ENCODE data around the gene KRTAP5-4.
"Not testable (repeated sequence)": the region's sequence is repeated elsewhere in the genome, so short reads cannot be mapped to it uniquely, and the experiment has no call there.

The KRTAP5-4 gene

DNA sequence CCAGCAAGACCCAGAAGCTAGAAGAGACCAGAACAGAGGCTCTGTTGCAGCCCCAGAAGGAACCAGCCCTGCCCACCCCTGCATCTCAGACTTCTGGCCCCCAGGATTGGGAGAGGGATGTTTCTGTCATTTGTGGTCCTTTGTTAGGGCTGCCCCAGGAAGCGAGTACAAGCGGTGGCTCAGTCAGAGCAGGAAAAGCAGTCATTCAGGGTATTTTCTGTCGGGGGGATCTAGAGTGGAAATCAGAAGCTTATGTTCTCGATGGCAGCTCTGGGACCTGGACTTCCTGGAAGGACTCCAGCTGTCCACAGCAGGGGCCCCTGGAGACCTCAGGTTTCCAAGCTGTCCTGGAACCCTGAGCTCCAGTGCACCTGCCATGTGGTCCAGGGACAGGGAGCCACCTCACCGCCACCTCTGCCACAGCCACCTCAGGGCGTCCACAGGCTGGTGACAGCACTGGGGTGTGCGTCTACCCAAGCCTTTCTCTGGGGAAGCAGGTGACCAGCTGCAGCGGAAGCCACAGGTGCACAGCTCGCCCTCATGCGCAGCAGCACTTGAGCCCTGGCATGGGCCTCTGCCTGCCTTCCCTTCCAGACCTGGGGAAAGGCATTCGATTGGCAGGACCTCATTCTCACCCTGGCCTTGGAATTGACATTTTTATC lies 10.2 kb upstream of the KRTAP5-4 start:
- Mint-ChIP-seq H3K36me3 (ENCODE audit: low read depth) (no peaks in the 10 kb centered on the region), H3K4me3 (no peak overlapping the region), H3K4me1 (peaks cover 2% of the 10 kb centered on the region), H3K27me3 (peaks cover 31% of the 10 kb centered on the region), H3K9me3 (no peaks in the 10 kb centered on the region), H3K27ac (no peak overlapping the region)
- ATAC-seq (no peak), DNase-seq (no peak)

- Mint-ChIP-seq H3K4me1 (peaks cover 2% of the 10 kb centered on the region), H3K4me3 (no peak overlapping the region), H3K27ac (no peak overlapping the region), H3K27me3 (peaks cover 36% of the 10 kb centered on the region), H3K36me3 (ENCODE audit: low read depth) (no peaks in the 10 kb centered on the region), H3K9me3 (no peaks in the 10 kb centered on the region)
- ATAC-seq (no peak), DNase-seq (no peak)
Measured at GRCh38 chr11:1631066-1631568, 9.2 kb upstream of the KRTAP5-4 start.

- Mint-ChIP-seq H3K27ac (no peak overlapping the region), H3K4me3 (no peak overlapping the region), H3K27me3 (peaks cover 36% of the 10 kb centered on the region), H3K4me1 (peaks cover 2% of the 10 kb centered on the region), H3K36me3 (ENCODE audit: low read depth) (no peaks in the 10 kb centered on the region), H3K9me3 (no peaks in the 10 kb centered on the region)
- ATAC-seq (no peak), DNase-seq (no peak)
Measured at GRCh38 chr11:1630271-1630670, 8.3 kb upstream of the KRTAP5-4 start.

DNA sequence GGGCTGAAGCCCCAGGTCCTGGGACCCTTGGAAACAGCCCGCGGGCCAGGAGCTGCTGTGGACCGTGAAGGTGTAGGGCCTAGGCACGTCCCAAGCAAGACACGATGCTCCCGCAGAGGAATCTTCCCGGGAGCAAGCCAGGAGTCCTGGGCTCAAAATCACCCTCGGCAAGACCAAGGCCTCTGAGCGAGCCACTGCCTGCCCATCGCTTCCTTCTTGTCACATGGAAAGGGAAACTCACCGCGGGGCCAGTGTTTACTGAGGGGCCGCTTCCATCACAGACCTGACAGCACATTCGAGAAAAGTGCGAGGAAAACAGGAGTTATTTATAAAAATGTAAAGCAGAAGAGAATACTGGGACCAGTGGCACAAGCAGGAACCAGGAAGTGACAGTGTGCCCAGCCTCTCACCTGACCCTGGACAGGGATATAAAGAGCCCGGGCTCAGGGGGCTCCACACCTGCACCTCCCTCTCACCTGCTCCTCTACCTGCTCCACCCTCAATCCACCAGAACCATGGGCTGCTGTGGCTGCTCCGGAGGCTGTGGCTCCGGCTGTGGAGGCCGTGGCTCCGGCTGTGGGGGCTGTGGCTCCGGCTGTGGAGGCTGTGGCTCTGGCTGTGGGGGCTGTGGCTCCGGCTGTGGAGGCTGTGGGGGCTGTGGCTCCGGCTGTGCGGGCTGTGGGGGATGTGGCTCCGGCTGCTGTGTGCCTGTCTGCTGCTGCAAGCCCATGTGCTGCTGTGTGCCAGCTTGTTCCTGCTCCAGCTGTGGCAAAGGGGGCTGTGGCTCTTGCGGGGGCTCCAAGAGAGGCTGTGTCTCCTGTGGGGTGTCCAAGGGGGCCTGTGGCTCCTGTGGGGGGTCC lies 7.6 kb upstream of the KRTAP5-4 start, which contains the start of gene KRTAP5-5:
Gene KRTAP5-5 (plus strand): TSS at position 450 of the 860 bp plus-strand sequence. CDS start 66 bp downstream, at position 516.
- no peak for DNase-seq
- H3K4me3 Mint-ChIP-seq, result no peak within 1 kb of the TSS
- H3K4me1 Mint-ChIP-seq, result peaks cover 2% of the 10 kb centered on the region
- H3K9me3 Mint-ChIP-seq, result no peaks in the 10 kb centered on the region
- no peaks in the 10 kb centered on the region for H3K36me3 Mint-ChIP-seq (ENCODE audit: low read depth)
- no peak for ATAC-seq
- no peak within 1 kb of the TSS for H3K27ac Mint-ChIP-seq
- H3K27me3 Mint-ChIP-seq, result peaks cover 36% of the 10 kb centered on the region

- Mint-ChIP-seq H3K4me1 (peaks cover 2% of the 10 kb centered on the region), H3K36me3 (ENCODE audit: low read depth) (no peaks in the 10 kb centered on the region), H3K9me3 (no peaks in the 10 kb centered on the region), H3K27ac (no peak overlapping the region), H3K27me3 (peaks cover 36% of the 10 kb centered on the region), H3K4me3 (no peak overlapping the region)
- peak; percentile 75 for DNase-seq
- ATAC-seq, result peak; percentile 77
Measured at GRCh38 chr11:1628506-1629325, 6.8 kb upstream of the KRTAP5-4 start.

GRCh38 chr11:1625541-1625940 lies 3.6 kb upstream of the KRTAP5-4 start:
- H3K36me3 Mint-ChIP-seq (ENCODE audit: low read depth), result no peaks in the 10 kb centered on the region
- ATAC-seq, result no peak
- H3K4me1 Mint-ChIP-seq, result peaks cover 2% of the 10 kb centered on the region
- H3K27me3 Mint-ChIP-seq, result peaks cover 22% of the 10 kb centered on the region
- H3K27ac Mint-ChIP-seq, result no peak overlapping the region
- H3K9me3 Mint-ChIP-seq, result no peaks in the 10 kb centered on the region
- no peak for DNase-seq
- no peak overlapping the region for H3K4me3 Mint-ChIP-seq

DNA sequence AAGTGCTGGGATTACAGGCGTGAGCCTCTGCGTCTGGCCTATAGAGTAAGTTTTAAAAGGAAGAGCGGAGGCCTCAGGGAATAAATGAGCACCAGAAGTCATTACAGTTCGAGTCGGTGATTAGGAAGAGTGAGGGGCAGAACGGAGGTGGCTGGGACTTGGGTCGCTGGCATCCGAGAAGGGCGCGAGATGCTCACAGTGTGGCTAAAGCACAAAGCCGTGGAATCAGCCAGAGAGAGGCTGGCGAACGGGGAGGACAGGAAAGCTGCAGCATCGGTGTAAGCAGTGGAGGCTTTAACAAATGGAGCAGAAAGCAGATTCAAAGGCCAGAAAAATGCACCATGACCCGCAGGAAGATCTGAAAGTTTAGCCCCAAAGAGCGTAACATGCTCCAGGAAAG lies 2.7 kb upstream of the KRTAP5-4 start:
- Mint-ChIP-seq H3K4me1 (peaks cover 3% of the 10 kb centered on the region), H3K9me3 (no peaks in the 10 kb centered on the region), H3K27me3 (peaks cover 18% of the 10 kb centered on the region), H3K4me3 (no peak overlapping the region), H3K36me3 (ENCODE audit: low read depth) (no peaks in the 10 kb centered on the region), H3K27ac (no peak overlapping the region)
- ATAC-seq (no peak), DNase-seq (no peak)

DNA sequence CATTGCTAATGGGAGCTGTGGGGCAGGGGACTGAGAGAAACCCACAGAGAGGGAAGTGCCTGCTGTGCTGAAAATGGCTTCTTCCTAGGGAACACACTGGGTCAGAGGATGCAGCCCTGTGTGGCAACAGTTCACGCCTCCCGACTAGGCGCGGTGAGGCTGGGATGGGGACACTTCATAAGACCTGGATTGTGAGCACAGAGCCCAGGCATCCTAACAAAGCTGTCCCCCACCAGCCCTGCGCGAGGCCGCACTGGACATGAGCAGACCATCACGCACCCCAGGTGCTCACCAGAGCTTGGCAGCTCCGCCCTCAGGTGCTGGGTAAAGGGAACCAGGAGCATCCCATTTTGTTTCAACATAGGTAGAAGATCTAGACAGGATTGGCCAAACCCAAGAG lies 1.8 kb upstream of the KRTAP5-4 start:
- no peak for ATAC-seq
- no peaks in the 10 kb centered on the region for H3K36me3 Mint-ChIP-seq (ENCODE audit: low read depth)
- H3K27ac Mint-ChIP-seq, result no peak overlapping the region

DNA sequence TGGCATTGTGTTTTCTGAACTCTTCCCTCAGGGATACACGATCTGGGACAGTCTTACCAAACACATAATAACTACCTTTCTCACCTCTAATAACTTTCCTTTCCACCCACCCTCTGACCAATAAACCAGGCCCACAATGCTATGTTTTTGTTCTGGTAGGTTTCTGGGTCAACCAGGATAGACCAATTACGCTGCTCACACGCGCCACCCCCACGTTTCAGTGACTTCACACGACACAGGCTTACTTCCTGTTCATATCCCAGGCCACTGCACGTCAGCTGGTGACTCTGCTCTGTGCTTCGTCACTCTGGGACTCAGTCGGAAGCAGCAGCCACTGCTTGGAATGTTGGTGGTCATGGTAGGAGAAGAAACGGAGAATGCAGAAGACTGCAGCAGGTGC lies 2.5 kb downstream of the KRTAP5-4 start:
- H3K4me3 Mint-ChIP-seq, result no peak overlapping the region
- no peaks in the 10 kb centered on the region for H3K36me3 Mint-ChIP-seq (ENCODE audit: low read depth)
- ATAC-seq, result peak; percentile 61
- no peaks in the 10 kb centered on the region for H3K9me3 Mint-ChIP-seq
- peaks cover 4% of the 10 kb centered on the region for H3K4me1 Mint-ChIP-seq
- DNase-seq, result no peak
- no peak overlapping the region for H3K27ac Mint-ChIP-seq
- H3K27me3 Mint-ChIP-seq, result peaks cover 19% of the 10 kb centered on the region

More for the DNA sequence above, 1.8 kb upstream of the KRTAP5-4 start:
- peaks cover 4% of the 10 kb centered on the region for H3K4me1 Mint-ChIP-seq
- no peaks in the 10 kb centered on the region for H3K9me3 Mint-ChIP-seq
- H3K4me3 Mint-ChIP-seq, result no peak overlapping the region
- peaks cover 12% of the 10 kb centered on the region for H3K27me3 Mint-ChIP-seq
- no peak for DNase-seq

GRCh38 chr11:1618231-1618630 lies 3.7 kb downstream of the KRTAP5-4 start:
- no peak overlapping the region for H3K4me3 Mint-ChIP-seq
- no peaks in the 10 kb centered on the region for H3K9me3 Mint-ChIP-seq
- H3K27ac Mint-ChIP-seq, result no peak overlapping the region
- ATAC-seq (no peak), DNase-seq (no peak)
- peaks cover 17% of the 10 kb centered on the region for H3K27me3 Mint-ChIP-seq
- H3K36me3 Mint-ChIP-seq (ENCODE audit: low read depth), result no peaks in the 10 kb centered on the region
- peaks cover 4% of the 10 kb centered on the region for H3K4me1 Mint-ChIP-seq

- no peaks in the 10 kb centered on the region for H3K9me3 Mint-ChIP-seq
- H3K36me3 Mint-ChIP-seq (ENCODE audit: low read depth), result no peaks in the 10 kb centered on the region
- no peak within 1 kb of the TSS for H3K4me3 Mint-ChIP-seq
- H3K4me1 Mint-ChIP-seq, result peaks cover 2% of the 10 kb centered on the region
- ATAC-seq (no peak), DNase-seq (no peak)
- H3K27me3 Mint-ChIP-seq, result peaks cover 26% of the 10 kb centered on the region
- no peak within 1 kb of the TSS for H3K27ac Mint-ChIP-seq
Measured at GRCh38 chr11:1608363-1608762, 13.6 kb downstream of the KRTAP5-4 start, which contains the start of gene KRTAP5-3. KRTAP5-3 (minus strand) TSS chr11:1608463; CDS start chr11:1608385, 78 bp downstream.

- not testable (repeated sequence) for H3K4me1 Mint-ChIP-seq; ATAC-seq; H3K9me3 Mint-ChIP-seq; H3K4me3 Mint-ChIP-seq; DNase-seq; H3K27ac Mint-ChIP-seq; H3K36me3 Mint-ChIP-seq (ENCODE audit: low read depth)
- H3K27me3 Mint-ChIP-seq, result peaks cover 30% of the 10 kb centered on the region
Measured at GRCh38 chr11:1607901-1608300, 14.0 kb downstream of the KRTAP5-4 start.

GRCh38 chr11:1607156-1607845 lies 14.6 kb downstream of the KRTAP5-4 start:
- H3K27me3 Mint-ChIP-seq, result peaks cover 31% of the 10 kb centered on the region
- not testable (repeated sequence) for H3K9me3 Mint-ChIP-seq; DNase-seq; ATAC-seq; H3K4me1 Mint-ChIP-seq; H3K27ac Mint-ChIP-seq; H3K4me3 Mint-ChIP-seq; H3K36me3 Mint-ChIP-seq (ENCODE audit: low read depth)

DNA sequence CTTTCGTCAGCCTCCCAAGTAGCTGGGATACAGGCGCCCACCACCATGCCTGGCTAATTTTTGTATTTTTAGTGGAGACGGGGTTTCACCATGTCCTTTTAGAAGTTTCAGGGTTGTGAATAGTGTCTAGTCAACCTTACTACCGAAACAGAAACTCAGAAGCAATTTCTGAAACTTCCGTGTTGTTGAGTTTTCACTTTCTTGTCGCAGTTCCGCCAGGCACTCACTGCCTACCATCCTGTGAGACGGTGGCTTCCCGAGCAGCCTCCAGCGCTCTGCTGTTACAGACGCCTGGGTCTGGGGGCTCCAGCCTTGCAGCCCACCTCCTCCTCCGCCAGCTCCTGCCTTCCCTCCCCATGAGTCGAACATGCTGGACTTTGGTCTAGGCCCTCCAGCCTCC lies 16.0 kb downstream of the KRTAP5-4 start:
- not testable (repeated sequence) for H3K36me3 Mint-ChIP-seq (ENCODE audit: low read depth); H3K27ac Mint-ChIP-seq; DNase-seq; H3K4me1 Mint-ChIP-seq; H3K9me3 Mint-ChIP-seq; ATAC-seq; H3K4me3 Mint-ChIP-seq
- H3K27me3 Mint-ChIP-seq, result peaks cover 35% of the 10 kb centered on the region

Measured in activated naive CD8-positive, alpha-beta T cell treated with anti-CD3 and anti-CD28 coated beads, Interleukin-2, amount 50 U/mL, for 24 hours (primary cell).